ENCODE measurements around the gene ZNF747. TPM values are rescaled to one million over a fixed set of nuclear protein-coding genes. Genes with fewer than 3 reads are reported as not detected.

ZNF747 gene
- total RNA-seq (2014; rRNA removed; shearing (Covaris generic)), result 0.23 and 0.82 TPM in 2 replicates

DNA sequence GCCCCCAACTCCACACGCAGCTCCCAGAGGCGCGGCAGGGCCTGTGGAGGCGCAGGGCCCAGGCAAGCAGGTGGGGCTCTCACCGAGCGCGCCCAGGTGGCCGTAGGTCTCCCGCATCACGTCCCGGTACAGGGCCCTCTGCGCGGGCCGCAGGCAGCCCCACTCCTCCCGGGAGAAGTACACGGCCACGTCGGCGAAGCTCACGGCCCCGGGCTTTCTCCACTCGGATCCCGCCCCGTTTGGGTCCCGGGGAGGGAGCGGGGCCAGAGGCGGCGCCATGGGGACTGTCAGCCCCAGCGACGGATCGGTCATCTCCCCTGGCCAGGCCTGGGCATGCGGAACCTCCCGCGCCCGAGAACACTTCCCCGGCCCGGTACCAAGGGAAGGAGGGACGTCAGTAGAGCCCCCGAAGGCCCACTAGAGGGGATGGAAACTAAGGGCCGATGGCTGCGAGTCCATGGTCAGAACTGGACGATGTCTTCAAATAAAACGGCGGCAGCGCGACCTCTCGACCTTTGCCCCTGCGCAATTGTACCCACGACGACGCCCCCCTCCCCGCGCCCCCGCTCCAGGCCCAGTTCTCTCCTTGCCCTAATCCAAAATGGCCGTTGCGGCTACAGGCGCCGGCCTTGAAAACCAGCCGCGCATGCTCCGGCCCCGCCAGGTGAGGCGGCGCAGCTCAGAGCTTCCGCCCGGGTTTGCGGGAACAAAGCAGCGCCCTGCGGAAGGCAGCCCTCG lies at the start of gene ZNF747:
TSS of gene ZNF747 (minus strand) at position 491 of the 738 bp plus-strand sequence. CDS start at position 312, 179 bp downstream.

GRCh38 chr16:30571445-30572322 lies 37.0 kb upstream of the ZNF747 start, which contains the start of gene ZNF688:
TSS of gene ZNF688 (minus strand) at chr16:30571714. CDS start at chr16:30571629, 85 bp downstream.

DNA sequence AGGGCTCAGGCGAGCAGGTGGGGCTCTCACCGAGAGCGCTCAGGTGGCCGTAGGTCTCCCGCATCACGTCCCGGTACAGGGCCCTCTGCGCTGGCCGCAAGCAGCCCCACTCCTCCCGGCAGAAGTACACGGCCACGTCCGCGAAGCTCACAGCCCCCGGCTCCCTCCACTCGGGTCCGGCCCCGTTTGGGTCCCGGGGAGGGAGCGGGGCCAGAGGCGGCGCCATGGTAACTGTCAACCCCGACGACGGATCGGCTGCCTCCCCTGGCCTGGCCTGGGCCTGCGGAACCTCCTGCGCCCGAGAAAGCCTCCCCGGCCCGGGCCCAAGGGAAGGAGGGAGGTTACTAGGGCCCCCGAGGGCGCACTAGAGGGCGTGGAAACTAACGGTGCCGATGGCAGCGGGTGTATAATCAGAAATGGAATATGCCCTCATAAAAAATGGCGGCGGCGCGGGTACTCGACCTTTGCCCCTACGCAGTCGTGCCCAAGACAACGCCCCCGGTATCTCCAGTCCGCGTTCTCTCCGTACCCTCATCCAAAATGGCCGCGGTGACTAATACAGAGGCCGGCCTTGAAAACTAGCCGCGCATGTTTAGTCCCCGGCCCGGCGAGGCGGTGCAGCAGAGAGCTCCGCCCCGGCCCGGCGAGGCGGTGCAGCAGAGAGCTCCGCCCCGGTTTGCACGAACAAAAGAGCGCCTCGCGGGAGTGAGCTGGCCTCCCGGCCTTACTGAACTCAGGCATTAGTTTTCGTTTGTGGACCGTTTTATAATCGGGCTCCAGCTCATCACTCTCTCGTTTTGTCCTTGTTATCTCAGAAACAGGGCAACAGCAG lies 23.5 kb upstream of the ZNF747 start, which contains the start of gene ZNF764:
TSS of gene ZNF764 (minus strand) at position 418 of the 832 bp plus-strand sequence. CDS start at position 226, 192 bp downstream.

DNA sequence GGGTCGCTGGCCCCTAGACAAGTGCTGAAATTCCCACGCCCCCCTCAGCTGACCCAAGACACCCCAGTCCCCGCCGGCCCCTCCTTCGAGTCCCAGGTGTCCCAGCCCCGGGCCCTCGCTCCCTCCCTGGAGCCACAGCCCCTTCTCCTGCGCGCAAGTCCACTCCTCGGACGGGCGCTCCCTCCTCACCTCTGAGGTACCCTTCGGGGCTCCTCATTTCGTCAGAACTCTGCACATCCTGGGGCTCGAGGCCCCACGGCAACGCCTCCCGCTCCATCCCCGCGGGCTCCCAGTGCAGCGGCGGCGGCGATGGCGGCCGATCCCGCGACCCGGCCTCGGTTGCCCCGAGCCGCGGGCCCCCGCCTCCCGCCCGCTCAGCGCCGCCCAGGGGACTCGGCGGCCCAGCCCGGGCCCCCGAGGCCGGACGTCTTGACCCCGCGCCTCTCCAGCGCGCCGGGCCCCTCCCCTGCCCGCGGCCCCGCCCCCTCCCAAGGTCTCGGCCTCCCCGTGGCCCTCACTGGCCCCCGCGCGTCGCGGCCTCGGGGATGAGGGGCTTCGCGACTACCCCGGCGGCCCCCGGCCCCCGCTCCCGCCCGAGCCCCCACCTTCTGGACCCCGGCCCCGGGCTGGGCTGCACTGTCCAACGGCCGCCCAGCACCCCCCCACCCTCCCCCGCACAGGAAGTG lies 8.4 kb downstream of the ZNF747 start, which contains the start of gene ZNF768:
TSS of gene ZNF768 (minus strand) at position 430 of the 686 bp plus-strand sequence. CDS start at position 277, 153 bp downstream.

Small RNA genes within 50 kb of the gene (small RNA-seq; reads per million reads assigned to genes)
- gene MIR4518 (not detected), gene RNU7-61P (not detected)

Other genes starting within 250 kb of the ZNF747 start
- gene CD2BP2, start 179.6 kb downstream of the ZNF747 start, total RNA-seq (2014; rRNA removed; shearing (Covaris generic)), result 97.2 and 106 TPM in 2 replicates
- gene TBC1D10B, start 164.4 kb downstream of the ZNF747 start, total RNA-seq (2014; rRNA removed; shearing (Covaris generic)), result 25.2 and 27.1 TPM in 2 replicates
- not detected in 2 replicates for gene MYL11, start 160.1 kb downstream of the ZNF747 start, total RNA-seq (2014; rRNA removed; shearing (Covaris generic))
- 0.60 TPM in 1 of 2 replicates, not detected in the other for gene SEPTIN1, start 152.3 kb downstream of the ZNF747 start, total RNA-seq (2014; rRNA removed; shearing (Covaris generic))
- 11.2 and 12.2 TPM in 2 replicates for gene ZNF48, start 139.4 kb downstream of the ZNF747 start, total RNA-seq (2014; rRNA removed; shearing (Covaris generic))
- gene ZNF771, start 127.3 kb downstream of the ZNF747 start, total RNA-seq (2014; rRNA removed; shearing (Covaris generic)), result 7.2 and 9.6 TPM in 2 replicates
- 36.7 and 40.4 TPM in 2 replicates for gene DCTPP1, start 104.8 kb downstream of the ZNF747 start, total RNA-seq (2014; rRNA removed; shearing (Covaris generic))
- gene SEPHS2, start 89.0 kb downstream of the ZNF747 start, total RNA-seq (2014; rRNA removed; shearing (Covaris generic)), result 15.3 and 20.9 TPM in 2 replicates
- not detected in 2 replicates for gene ITGAL, start 62.1 kb downstream of the ZNF747 start, total RNA-seq (2014; rRNA removed; shearing (Covaris generic))
- gene ZNF768, start 8.3 kb downstream of the ZNF747 start, total RNA-seq (2014; rRNA removed; shearing (Covaris generic)), result 42.1 and 44.2 TPM in 2 replicates
- gene ZNF764, start 23.5 kb upstream of the ZNF747 start, total RNA-seq (2014; rRNA removed; shearing (Covaris generic)), result 10.9 and 14.7 TPM in 2 replicates
- gene ZNF688, start 36.9 kb upstream of the ZNF747 start, total RNA-seq (2014; rRNA removed; shearing (Covaris generic)), result 12.4 and 17.1 TPM in 2 replicates
- gene ZNF785, start 50.8 kb upstream of the ZNF747 start, total RNA-seq (2014; rRNA removed; shearing (Covaris generic)), result not detected in 2 replicates
- 8.7 and 11.5 TPM in 2 replicates for gene ZNF689, start 75.5 kb upstream of the ZNF747 start, total RNA-seq (2014; rRNA removed; shearing (Covaris generic))
- 9.6 and 17.8 TPM in 2 replicates for gene PRR14, start 116.1 kb upstream of the ZNF747 start, total RNA-seq (2014; rRNA removed; shearing (Covaris generic))
- 24.3 and 26.5 TPM in 2 replicates for gene FBRS, start 123.6 kb upstream of the ZNF747 start, total RNA-seq (2014; rRNA removed; shearing (Covaris generic))
- gene SRCAP, start 164.3 kb upstream of the ZNF747 start, total RNA-seq (2014; rRNA removed; shearing (Covaris generic)), result 33.7 and 36.1 TPM in 2 replicates
- 25.8 and 27.6 TPM in 2 replicates for gene PHKG2, start 213.6 kb upstream of the ZNF747 start, total RNA-seq (2014; rRNA removed; shearing (Covaris generic))
- gene CFAP119, start 227.2 kb upstream of the ZNF747 start, total RNA-seq (2014; rRNA removed; shearing (Covaris generic)), result 21.3 and 29.5 TPM in 2 replicates
- gene RNF40, start 227.5 kb upstream of the ZNF747 start, total RNA-seq (2014; rRNA removed; shearing (Covaris generic)), result 110 and 121 TPM in 2 replicates

All from A375 (cell line).